AG08395 (cell line): Measurements from ENCODE around the gene POTEJ.
"Not testable (repeated sequence)": the region's sequence is repeated elsewhere in the genome, so short reads cannot be mapped to it uniquely, and the experiment has no call there.

ENCODE experiments used
- DNase-seq: peaks from one replicate; pipeline ENCODE4 v3.0.0; 2012; ENCODE audit warnings: mixed read lengths, low spot score

POTEJ gene

DNA sequence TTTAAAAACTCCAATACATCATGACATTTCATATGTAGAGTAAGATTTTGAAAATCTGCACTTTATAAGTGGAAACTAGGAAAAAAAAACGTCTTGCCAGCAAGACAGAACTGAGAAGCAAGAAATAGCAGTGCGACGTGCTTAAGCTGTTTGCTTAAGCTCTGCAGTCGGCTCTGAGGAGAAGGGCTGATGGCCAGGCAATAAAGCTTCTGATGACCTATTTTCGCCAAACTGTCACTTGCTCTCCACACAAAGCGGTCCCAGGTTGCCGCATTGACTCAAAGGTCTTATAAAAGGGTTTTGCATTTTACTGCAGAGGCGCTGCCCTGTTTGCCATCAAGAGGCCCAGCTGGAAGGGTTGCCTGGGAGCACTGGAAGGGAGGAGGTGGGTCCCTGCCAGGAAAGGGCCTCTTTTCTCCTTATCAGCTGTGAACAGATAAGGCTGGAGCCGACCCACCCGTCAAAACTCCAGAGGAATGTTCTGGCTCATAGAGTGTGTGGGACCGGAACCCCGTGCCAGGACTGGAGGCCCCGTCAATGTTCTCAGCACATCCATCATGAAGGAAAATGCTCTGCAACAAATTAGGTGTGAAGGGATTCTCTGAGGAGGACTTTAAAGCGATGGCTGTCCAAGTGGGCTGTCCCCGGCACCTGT lies 9.5 kb upstream of the POTEJ start:
- not testable (repeated sequence) for DNase-seq

DNA sequence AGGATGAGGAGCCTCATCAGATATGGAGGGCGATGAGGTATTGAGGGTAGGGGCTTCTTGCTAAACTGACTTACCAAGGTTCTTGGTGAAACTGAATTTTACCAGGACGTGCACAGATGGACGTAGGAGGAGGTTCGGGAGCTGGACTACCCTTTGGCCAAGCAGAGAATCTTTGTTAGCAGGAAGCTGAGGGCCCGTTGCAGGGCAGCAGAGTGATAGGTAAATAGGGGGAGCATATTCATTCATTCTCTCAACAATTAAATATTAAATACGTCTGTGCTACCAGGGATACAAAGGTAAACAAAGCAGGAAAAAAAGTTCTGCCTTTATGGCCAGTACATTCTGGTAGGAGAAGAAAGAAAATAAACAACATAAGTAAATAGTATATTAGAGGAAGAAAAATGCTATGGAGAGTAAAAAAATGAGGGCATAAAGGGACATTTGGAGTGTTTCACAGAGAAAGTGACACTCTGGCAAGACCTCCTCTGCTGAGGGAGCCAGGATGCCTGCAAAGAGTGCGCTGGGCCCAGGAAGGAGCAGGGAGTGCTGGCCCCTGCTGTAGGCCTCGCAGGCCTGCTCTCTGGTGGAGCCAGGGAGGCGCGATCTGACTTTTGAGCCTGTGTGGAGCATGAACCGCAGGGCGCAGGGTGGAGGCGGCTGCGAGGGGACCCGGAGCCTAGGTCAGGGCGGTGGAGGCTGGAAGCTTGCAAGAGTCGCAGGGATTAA lies 2.8 kb upstream of the POTEJ start:
- not testable (repeated sequence) for DNase-seq

DNA sequence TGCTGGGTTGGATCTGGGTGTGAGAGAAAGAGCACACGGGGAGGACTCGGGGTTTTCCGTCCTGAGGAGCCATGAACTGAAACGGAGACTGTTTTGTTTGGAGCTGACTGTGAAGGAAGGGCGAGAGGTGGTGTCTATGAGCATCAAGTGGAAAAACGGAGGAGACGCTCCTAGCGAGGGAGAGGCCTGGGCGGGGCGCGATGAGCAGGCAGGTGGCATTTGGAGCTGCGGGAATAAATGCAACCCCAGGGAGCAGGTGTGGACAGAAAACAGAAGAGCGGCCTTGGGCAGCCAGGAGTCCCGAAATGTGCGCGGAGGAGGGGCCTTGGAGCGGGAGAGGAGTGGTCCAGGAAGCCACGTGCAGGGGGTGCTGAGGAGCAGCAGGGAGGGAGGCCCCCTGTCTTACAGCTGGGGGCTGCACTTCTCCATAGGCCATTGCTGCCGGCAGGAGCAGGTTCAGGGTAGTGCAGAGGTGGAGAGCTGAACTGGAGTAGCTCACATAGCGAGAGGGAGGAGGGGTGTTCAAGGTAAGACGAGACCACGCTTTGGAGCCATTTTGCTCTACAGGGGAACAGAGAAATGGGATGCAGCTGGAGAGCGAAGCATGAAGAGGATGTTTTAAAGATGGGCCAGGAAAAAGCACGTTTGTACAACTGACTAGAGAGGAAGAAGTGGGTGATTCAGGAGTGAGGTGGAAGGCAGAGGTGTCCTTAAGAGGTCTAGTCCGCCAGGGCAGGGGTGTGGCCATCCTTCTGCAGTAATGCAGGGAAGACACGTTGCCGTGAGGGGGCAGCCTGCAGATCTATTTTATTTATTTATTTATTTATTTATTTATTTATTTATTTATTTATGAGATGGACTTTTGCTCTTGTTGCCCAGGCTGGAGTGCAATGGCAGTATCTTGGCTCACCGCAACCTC lies 2.0 kb upstream of the POTEJ start:
- DNase-seq: not testable (repeated sequence)

DNA sequence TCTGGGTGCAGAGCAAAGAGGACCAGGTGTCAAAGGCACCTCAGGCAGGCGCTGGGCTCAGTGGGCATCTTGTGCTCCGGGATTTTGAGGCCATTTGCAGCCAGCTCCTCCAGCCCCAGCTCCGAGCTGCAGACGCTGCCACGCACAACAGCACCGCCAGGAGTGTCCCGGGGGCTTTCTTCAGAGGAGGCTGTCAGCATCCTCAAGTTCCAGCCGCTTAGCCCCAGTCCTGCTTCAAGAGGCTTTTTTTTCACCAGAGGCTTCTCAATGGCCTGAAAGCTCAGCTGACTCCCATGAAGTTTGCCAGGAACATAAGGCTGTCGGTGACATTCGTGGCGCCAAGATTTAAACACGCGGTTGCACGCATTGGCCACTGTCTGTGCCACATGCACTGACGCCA lies 754 bp upstream of the POTEJ start:
- not testable (repeated sequence) for DNase-seq

DNA sequence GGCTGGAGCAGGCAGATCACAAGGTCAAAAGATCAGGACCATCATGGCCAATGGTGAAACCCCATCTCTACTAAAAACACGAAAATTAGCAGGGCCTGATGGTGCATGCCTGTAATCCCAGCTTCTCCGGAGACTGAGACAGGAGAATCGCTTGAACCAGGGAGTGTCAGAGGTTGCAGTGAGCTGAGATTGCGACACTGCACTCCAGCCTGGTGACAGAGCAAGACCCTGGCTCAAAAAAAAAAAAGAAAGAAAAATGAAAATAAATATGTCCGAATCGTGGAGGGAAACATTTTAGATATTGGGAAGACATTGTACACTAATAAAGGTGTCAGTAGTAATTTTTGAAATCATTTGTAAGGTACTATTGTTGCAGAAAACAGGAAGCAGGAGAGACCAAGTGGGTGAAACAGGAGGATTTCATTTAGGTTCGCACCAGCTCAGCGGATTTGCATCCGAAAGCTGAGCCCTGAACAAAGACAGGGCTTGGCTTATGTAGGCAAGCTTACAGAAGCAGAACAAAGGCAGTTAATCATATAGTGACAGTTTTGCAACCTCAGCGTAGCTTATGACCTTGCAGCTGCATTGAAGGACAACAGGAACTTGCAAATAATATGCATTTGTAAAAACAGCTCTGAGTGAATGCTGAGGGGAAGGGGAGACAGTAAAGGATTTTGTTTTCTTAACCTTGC lies 17.7 kb downstream of the POTEJ start:
- DNase-seq: not testable (repeated sequence)

DNA sequence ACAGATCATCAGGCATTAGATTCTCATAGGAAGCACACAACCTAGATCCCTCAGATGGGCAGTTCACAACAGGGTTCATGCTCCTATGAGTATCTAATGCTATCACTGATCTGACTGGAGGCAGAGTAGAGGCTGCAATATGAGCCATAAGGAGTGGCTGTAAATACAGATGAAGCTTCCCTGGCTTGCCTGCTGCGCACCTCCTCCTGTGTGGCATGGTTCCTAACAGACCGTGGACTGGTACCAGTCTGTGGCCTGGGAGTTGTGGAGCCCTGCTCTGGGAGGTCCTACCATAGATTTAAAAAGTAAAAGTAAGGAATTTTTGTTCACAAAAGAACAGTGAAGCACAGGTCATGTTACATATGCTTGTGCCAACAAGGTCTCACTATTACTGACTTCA lies 27.7 kb downstream of the POTEJ start:
- not testable (repeated sequence) for DNase-seq

DNA sequence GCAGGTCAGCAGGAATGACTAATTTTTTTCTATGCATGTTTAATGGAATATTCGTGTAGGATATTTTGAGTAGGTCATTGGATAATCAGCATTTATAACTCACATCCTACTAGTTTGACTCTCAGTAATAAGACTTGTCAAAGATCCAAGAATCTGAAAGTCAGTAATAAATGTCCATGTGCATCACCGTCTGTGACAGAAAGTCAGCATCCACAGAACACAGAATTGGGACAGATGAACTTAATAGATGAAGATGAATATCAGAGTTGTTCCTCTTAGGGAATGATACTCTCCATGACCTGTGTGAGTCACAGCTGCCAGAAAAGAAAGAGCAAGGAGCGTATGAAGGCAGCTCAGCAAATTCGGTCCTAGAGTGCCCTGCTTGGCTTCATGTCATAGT lies 30.4 kb downstream of the POTEJ start:
- not testable (repeated sequence) for DNase-seq

DNA sequence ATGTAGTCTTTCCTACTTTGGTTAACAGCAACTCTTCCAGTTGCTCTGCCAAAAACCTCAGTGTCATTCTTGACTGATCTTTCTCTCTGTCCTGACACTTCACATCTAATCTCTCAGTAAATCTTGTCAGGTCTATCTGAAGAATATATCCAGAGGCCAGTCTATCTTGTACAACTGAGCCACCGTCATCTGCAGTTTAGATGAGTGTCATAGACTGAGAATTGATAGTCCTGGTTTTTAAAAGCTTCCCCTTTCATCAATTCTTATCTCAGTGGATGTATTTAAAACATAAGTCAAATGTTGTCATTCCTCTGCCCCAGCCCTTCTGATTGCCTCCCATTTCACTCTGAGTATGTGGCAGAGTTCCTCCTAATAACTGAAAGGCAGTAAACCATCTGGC lies 38.0 kb downstream of the POTEJ start:
- not testable (repeated sequence) for DNase-seq

DNA sequence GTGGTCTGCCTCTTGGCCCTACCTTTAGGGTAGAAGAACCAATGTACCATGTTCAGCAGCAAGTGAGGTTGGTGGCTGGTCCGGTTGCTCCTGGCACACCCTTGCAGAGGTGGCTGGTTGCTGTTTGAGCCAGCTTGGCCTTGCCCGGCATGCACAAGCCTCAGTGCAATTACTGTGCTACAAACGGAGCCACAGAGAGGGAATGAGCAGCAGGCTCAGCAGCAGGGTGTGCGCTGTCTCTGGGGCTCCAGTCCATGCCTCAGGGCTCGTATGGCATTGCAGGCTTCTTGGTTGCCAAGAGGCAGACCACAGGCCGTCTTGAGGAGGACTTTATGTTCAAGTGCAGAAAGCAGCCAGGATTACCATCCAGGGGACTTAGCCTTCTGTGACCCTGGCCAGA lies 53.3 kb downstream of the POTEJ start:
- DNase-seq: not testable (repeated sequence)

DNA sequence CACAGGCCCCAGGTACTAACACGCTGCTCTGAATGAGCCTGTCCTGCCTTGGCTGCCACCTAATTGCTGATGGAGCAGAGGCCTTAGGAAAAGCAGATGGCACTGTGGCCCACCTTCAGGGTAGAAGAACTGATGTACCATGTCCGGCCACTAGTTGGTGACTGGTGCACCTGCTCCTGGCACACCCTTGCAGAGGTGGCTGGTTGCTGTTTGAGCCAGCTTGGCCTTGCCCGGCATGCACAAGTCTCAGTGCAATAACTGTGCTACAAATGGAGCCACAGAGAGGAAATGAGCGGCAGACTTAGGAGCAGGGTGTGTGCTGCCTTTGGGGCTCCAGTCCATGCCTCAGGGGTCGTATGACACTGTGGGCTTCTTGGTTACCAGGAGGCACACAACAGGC lies 54.4 kb downstream of the POTEJ start:
- DNase-seq: not testable (repeated sequence)

DNA sequence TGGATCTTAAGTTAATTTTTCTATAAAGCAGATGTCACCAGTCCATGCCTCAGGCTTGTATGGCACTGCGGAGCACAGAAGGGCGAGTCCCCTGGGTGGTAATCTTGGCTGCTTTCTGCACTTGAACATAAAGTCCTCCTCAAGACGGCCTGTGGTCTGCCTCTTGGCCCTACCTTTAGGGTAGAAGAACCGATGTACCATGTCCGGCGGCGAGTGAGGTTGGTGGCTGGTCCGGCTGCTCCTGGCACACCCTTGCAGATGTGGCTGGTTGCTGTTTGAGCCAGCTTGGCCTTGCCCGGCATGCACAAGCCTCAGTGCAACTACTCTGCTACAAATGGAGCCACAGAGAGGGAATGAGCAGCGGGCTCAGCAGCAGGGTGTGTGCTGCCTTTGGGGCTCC lies 56.3 kb downstream of the POTEJ start:
- DNase-seq: not testable (repeated sequence)

DNA sequence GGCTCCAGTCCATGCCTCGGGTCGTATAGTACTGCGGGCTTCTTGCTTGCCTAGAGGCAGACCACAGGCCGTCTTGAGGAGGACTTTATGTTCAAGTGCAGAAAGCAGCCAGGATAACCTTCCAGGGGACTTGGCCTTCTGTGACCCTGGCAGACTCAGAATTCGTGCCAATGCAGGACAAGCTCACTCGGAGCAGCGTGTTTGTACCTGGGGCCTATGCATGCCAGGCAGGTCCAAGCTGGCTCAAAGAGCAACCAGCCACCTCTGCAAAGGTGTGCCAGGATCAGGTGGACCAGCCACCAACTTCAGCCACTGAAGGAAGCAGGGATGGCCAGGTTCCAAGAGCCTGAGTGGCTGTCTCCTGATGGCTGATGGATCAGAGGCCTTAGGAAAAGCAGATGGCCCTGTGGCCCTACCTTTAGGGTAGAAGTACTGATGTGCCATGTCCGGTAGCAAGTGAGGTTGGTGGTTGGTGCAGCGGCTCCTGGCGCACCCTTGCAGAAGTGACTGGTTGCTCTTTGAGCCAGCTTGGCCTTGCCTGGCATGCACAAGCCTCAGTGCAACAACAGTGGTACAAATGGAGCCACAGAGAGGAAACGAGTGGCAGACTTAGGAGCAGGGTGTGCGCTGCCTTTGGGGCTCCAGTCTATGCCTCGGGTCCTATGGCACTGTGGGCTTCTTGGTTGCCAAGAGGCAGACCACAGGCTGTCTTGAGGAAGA lies 58.9 kb downstream of the POTEJ start:
- not testable (repeated sequence) for DNase-seq

DNA sequence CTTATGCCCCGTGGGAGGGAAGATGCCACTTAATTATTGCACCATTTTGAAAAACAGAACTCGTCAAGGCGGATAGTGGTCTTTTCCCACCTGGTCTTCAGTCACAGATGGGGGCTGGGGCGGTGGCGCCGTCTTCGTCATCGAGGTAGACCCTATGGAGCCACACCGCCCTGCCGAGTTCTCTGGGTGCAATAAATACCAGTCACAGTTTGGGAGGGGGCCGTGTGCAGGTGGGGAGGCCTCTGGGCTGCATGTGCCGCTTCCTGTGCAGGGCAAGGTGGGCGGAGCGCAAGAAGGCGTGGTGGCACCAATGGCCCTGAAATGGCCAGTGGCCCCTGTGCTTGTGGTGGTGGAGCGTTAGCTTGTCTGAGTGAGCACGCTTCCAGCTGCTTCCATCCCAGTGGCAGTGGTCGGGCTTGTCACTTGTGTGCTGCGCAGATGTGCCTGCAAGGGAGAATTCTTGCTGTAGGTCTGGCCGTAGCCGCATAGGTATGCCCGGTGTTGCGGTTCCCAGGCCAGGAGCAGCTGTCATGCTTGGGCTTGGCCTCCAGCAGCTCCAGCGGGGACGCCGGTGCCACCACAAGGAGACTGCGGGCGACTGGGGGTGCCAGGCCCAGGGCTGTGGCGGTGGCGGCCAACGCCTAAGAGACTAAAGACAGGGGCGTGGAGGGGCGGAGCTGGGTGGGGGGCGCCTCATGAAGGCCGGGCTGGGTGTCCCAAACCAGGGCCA lies 81.0 kb downstream of the POTEJ start:
- DNase-seq: not testable (repeated sequence)

DNA sequence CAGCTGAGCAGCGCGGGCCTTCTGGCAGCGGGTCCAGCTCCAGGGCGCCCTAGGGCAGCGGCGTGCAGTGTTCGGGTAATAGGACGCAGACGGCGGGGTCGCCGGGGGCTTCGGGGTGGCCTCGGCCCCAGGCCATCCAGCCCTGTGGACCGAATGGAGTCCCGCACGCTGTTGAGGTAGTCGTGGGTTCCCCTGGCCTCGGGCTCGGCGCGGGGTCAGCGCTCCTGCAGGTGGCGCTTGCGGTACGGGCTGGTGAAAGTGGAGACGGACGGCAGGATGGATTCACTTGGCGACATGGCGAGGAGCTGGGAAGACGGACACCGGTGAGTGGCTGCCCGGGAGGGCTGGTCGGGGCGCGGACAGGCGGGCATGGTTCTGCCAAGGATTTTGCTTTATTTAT lies 82.2 kb downstream of the POTEJ start:
- DNase-seq: not testable (repeated sequence)

DNA sequence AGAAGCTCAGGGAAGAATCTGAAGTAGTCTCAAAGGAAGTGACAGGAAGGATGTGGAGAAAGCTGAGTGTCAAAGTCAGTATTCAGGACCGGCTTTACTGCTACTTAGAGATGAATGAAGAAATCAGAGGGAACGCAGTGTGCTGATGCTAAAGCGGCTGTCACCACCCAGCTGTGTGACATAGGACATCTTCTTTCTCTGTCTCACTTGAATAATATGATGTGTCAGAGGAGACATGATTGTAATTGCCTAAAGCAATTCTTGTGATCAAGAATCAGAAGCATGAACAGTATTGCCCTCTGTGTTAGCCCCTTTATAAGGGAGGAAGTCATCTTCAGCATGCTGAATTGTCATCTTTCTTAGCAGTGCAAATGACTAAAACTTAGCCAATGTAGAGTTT lies 92.0 kb downstream of the POTEJ start:
- not testable (repeated sequence) for DNase-seq
